Neural cell (in vitro differentiated cells): ENCODE data around the gene GNL2. TPM values are rescaled to one million over a fixed set of nuclear protein-coding genes. Genes with fewer than 3 reads are reported as not detected.

ENCODE experiments used
- H2AFZ ChIP-seq: fragments of 200-600, 300-800 bp; sonication (generic), shearing (Covaris generic); 2 replicates; pipeline ENCODE4 v1.6.0; 2014; ENCODE audit warnings: low read depth, mild to moderate bottlenecking, antibody characterized with exemption, low read length, moderate library complexity
- H3F3A ChIP-seq: fragments of 200-600 bp; shearing (Covaris generic); 2 replicates; pipeline ENCODE4 v1.6.1; 2016; ENCODE audit warnings: mild to moderate bottlenecking, moderate library complexity, mixed read lengths, antibody characterized with exemption, low read length; ENCODE audit not compliant: insufficient read depth, poor library complexity, severe bottlenecking
- H3K27ac ChIP-seq: fragments of 200-600, 300-800 bp; sonication (generic), shearing (Covaris generic); 2 replicates; pipeline ENCODE4 v1.5.1; 2014; ENCODE audit warnings: mild to moderate bottlenecking, low read length, moderate library complexity
- H3K27me3 ChIP-seq: fragments of 300-800, 200-600 bp; sonication (generic), shearing (Covaris generic); 2 replicates; pipeline ENCODE4 v1.6.0; 2014; ENCODE audit warnings: mild to moderate bottlenecking, low read depth, low read length, moderate library complexity; ENCODE audit not compliant: insufficient read depth
- H3K36me3 ChIP-seq: fragments of 300-800, 200-600 bp; sonication (generic), shearing (Covaris generic); 2 replicates; pipeline ENCODE4 v1.5.1; 2014; ENCODE audit warnings: mild to moderate bottlenecking, antibody characterized with exemption, low read length, moderate library complexity; ENCODE audit not compliant: insufficient read depth
- H3K4me2 ChIP-seq: fragments of 300-800, 200-600 bp; sonication (generic), shearing (Covaris generic); 2 replicates; pipeline ENCODE4 v1.6.0; 2014; ENCODE audit warnings: mild to moderate bottlenecking, low read length
- H3K4me3 ChIP-seq: fragments of 300-800, 200-600 bp; sonication (generic), shearing (Covaris generic); 2 replicates; pipeline ENCODE4 v1.5.1; 2014; ENCODE audit warnings: mild to moderate bottlenecking, low read length, moderate library complexity
- H3K79me2 ChIP-seq: fragments of 200-600 bp; shearing (Covaris generic); replicated peaks from 2 replicates; pipeline ENCODE4 v1.6.0; 2014; ENCODE audit warnings: mild to moderate bottlenecking, low read length, moderate library complexity; ENCODE audit not compliant: insufficient read depth
- H3K9ac ChIP-seq: fragments of 300-800, 200-600 bp; sonication (generic), shearing (Covaris generic); 2 replicates; pipeline ENCODE4 v1.6.1; 2016; ENCODE audit warnings: mild to moderate bottlenecking, low read length, mixed read lengths
- H3K9me2 ChIP-seq: fragments of 200-600 bp; shearing (Covaris generic); 2 replicates; pipeline ENCODE4 v1.6.1; 2016; ENCODE audit warnings: mild to moderate bottlenecking, low read length, mixed read lengths; ENCODE audit not compliant: insufficient read depth
- H3K9me3 ChIP-seq: fragments of 200-600, 300-800 bp; sonication (generic), shearing (Covaris generic); 2 replicates; pipeline ENCODE4 v1.6.1; 2016; ENCODE audit warnings: mild to moderate bottlenecking, mixed run types, low read length, moderate library complexity, mixed read lengths
- H4K20me1 ChIP-seq: fragments of 200-600 bp; shearing (Covaris generic); 2 replicates; pipeline ENCODE4 v1.6.1; 2016; ENCODE audit warnings: mild to moderate bottlenecking, mixed run types; ENCODE audit not compliant: insufficient read depth
- CTCF ChIP-seq: fragments of 450-650 bp; IDR thresholded peaks from 2 replicates; pipeline ENCODE4 v1.5.1; 2014; ENCODE audit warnings: antibody characterized with exemption, mild to moderate bottlenecking, moderate library complexity; ENCODE audit not compliant: poor library complexity, severe bottlenecking
- EP300 ChIP-seq: fragments of 450-650 bp; conservative IDR thresholded peaks from 2 replicates; pipeline ENCODE4 v1.6.1; 2014; ENCODE audit warnings: antibody characterized with exemption, mild to moderate bottlenecking, moderate library complexity; ENCODE audit not compliant: poor library complexity, severe bottlenecking
- EZH2 ChIP-seq: fragments of 200-600, 300-800 bp; shearing (Covaris generic), sonication (generic); IDR thresholded peaks from 2 replicates; pipeline ENCODE4 v1.6.1; 2014; ENCODE audit warnings: antibody characterized with exemption, low read length, borderline replicate concordance, mild to moderate bottlenecking; ENCODE audit not compliant: insufficient read depth, poor library complexity, severe bottlenecking
- MXI1 ChIP-seq: fragments of 450-650 bp; conservative IDR thresholded peaks from 2 replicates; pipeline ENCODE4 v1.6.1; 2014; ENCODE audit warnings: antibody characterized with exemption, mild to moderate bottlenecking; ENCODE audit not compliant: poor library complexity, severe bottlenecking
- POLR2AphosphoS5 ChIP-seq: IDR thresholded peaks from 2 replicates; pipeline ENCODE4 v1.6.1; 2012
- RAD21 ChIP-seq: fragments of 450-650 bp; conservative IDR thresholded peaks from 2 replicates; pipeline ENCODE4 v1.6.1; 2014; ENCODE audit warnings: antibody characterized with exemption, mild to moderate bottlenecking, moderate library complexity
- REST ChIP-seq: IDR thresholded peaks from 2 replicates; pipeline ENCODE4 v1.6.1; 2012; ENCODE audit warnings: borderline replicate concordance
- SMC3 ChIP-seq: fragments of 450-650 bp; conservative IDR thresholded peaks from 2 replicates; pipeline ENCODE4 v1.6.1; 2014; ENCODE audit warnings: antibody characterized with exemption, mild to moderate bottlenecking, moderate library complexity; ENCODE audit not compliant: poor library complexity
- TAF1 ChIP-seq: IDR thresholded peaks from 2 replicates; pipeline ENCODE4 v1.6.1; 2012; ENCODE audit warnings: low read depth
- polyA plus RNA-seq: library from polyadenylated mRNA; depleted of rRNA; stranded (reverse); fragments of >200 nt; gene quantifications from 2 replicates; pipeline ENCODE4 v1.2.3, GENCODE V29; 2014

The GNL2 gene
- polyA plus RNA-seq, 1 donor from 2014 or later = 31.7 TPM

- no peak overlapping the region for H3K27ac ChIP-seq
- peaks cover 46% of the 10 kb centered on the region for H3K27me3 ChIP-seq
- no peak overlapping the region for H3K9ac ChIP-seq
- H3K4me2 ChIP-seq = no peak overlapping the region
- H3K36me3 ChIP-seq = no peaks in the 10 kb centered on the region
- no peaks in the 10 kb centered on the region for H3F3A ChIP-seq
- TF ChIP-seq MXI1 (no peak), EP300 (no peak), CTCF (no peak)
- H3K79me2 ChIP-seq = no peaks in the 10 kb centered on the region
- no peak overlapping the region for H3K4me3 ChIP-seq
- H2AFZ ChIP-seq = no peak overlapping the region
- H3K9me3 ChIP-seq = no peaks in the 10 kb centered on the region
- no peaks in the 10 kb centered on the region for H4K20me1 ChIP-seq
- no peaks in the 10 kb centered on the region for H3K9me2 ChIP-seq
Measured at GRCh38 chr1:37636435-37636834, 40.7 kb upstream of the GNL2 start.

- Histone ChIP-seq H3K27ac (no peak overlapping the region), H3K36me3 (no peaks in the 10 kb centered on the region), H3K9me2 (no peaks in the 10 kb centered on the region), H3F3A (no peaks in the 10 kb centered on the region), H2AFZ (no peak overlapping the region), H3K9me3 (no peaks in the 10 kb centered on the region), H3K4me3 (peak overlapping the region; percentile 64), H3K4me2 (no peak overlapping the region), H3K9ac (peak overlapping the region; percentile 38), H3K27me3 (peaks cover 46% of the 10 kb centered on the region), H3K79me2 (no peaks in the 10 kb centered on the region), H4K20me1 (no peaks in the 10 kb centered on the region)
- TF ChIP-seq POLR2AphosphoS5 (no peak), CTCF (no peak), EP300 (no peak), EZH2 (no peak), SMC3 (no peak), MXI1 (no peak), REST (no peak), RAD21 (no peak), TAF1 (no peak)
Measured at GRCh38 chr1:37634992-37635902, 39.5 kb upstream of the GNL2 start.
